CD4-positive, alpha-beta T cell treated with Interleukin-15 for 4 hours (primary cell): Measurements from ENCODE around the gene LAMTOR1.

Experiments
- DNase-seq: peaks from one replicate; pipeline ENCODE4 v3.0.0-alpha.2; 2020; ENCODE audit warnings: low spot score

Gene LAMTOR1

DNA sequence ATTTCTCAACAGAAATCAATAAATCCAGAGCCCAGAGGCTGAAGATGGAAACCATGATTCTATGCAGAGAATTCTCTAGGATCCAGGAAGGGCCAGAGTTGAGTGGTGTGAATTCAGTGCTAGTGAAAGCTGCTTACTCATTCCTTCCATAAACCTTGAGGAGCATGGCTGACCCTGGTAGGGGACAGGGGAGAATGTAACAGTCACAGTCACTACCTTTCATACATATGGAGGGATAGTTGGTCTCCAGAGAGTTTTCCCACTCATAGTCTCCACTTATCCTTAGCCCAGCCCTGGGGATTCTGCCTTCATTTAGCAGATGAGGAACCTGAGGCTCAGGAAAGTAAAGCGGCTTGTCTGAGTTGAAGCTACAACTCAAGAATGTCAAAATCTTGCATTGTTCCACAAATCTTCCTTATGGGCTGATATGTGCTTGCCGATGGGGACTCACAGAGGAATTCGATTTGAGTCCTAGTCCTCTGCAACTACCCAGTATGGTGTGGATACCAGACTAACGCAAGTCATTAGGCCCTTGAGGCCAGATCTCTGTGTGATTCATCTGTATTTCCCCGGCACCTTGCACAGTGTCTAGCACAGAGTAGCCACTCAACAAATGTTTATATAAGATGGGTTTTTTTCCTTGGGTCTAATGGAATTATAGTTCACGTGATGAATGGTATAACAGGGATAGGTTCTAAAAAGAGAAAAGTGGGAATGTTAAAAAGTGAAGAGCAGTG lies 13.1 kb upstream of the LAMTOR1 start:
- DNase-seq: no peak

DNA sequence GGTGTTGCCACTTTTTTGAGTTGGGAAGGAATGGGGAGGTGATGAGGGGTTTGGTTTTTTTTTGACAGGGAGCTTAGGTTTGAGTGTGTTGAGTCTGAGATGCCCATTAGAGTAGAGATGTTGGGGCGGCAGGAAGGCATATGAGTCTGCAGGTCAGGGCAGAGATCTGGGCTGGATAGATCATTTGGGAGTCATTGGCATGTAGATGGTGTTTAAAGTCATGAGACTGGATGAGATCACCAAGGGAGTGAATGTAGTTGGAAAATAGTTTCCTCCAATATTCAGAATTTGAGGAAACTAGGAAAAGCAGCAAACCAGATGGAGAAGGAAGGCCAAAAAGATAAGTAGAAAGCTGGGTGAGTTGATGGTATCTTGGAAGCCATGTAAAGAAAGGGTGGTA lies 11.5 kb upstream of the LAMTOR1 start:
- DNase-seq: no peak

DNA sequence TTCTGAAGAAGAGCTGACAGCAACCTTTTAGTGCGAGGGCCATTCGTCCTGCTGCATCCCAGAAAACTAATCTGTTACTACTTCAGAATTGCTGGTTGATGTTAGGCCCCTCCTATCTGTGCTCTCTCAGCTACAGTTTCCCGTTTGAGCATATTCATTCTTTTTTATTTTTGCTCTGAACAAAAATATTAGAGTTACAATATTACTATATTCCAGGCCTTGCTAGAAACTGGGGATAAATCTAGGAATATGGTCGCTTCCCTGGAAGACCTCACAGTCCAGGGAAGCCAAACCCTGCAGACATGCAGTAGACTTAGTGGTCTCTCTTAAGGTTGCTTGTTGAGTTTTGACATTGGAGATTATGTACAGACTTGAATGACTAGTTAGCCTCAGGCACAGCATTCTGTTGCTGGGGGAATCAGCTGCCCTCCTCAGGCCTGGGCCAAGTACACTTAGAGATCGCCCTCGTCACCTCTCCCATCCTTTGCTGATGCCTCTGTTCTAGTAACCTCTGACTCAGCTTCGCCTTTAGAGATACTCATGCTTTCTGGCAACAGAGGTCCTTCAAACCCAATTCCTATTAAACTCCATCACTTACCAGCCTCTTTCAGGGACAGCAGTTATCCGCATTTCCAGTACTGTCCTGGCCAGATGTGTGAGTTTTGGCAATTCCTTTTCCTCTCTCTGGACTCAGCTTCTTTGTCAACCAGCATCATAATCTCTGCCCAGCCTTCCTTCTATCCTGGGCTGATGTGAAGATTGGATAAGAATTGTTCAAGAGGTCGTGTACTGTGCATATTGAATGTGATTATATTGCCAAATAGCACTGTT lies 10.1 kb upstream of the LAMTOR1 start:
- no peak for DNase-seq

DNA sequence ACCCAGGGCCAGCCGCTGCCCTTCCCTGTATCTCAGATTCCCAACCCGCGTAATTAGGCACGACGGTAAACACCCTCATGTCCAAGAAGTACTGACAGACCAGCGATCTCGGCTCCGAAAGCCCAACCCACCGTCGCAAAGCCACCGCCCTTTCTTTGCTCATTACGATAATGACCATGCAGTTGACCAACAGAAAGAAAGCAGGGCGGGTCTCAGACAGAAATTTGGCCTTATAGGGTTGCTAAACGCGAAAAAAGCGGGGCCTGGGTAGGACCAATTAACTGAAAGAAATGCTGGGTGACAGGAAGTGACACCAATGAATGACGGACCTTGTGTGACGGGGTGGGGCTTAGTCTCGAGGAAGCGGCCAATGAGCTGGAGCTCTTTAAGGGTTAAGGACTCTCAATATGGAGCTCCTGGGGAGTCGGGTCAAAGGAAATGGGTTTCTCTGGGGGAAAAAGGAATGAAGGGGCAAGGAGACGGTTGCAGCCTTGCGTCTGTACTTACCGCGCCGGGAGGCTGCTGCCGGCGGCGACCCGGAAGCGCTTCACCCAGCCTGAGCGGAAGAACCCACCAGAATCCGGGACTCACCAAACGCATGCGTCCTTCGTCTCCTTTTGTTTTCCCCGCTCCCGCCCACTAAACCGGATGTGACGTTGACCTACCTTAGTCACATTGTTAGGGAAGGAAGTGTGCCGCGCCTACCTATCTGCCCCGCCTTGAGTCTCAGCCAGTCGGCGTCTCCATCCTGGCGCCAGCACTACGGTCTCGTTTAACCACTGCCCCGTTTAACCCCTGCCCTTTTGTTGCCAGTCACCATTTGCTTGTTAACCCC lies 9.3 kb upstream of the LAMTOR1 start, which contains the start of gene ANAPC15:
TSS of gene ANAPC15 (minus strand) at position 553 of the 835 bp plus-strand sequence. CDS start 1,419 bp downstream, outside the sequence.
- peak; percentile 99 for DNase-seq

GRCh38 chr11:72111300-72112142 lies 8.4 kb upstream of the LAMTOR1 start:
- no peak for DNase-seq

DNA sequence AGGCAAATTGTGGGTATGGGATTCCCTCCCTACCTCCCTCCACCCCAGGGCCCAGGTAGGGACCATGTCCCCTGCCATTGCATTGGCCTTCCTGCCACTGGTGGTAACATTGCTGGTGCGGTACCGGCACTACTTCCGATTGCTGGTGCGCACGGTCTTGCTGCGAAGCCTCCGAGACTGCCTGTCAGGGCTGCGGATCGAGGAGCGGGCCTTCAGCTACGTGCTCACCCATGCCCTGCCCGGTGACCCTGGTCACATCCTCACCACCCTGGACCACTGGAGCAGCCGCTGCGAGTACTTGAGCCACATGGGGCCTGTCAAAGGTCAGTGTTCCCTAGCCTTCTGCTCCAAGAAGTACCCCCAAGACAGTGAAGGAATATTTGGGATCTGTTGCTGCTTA lies 2.8 kb upstream of the LAMTOR1 start, which contains the start of gene TOMT:
TSS of gene TOMT (plus strand) at position 37 of the 400 bp plus-strand sequence. CDS start at position 65, 28 bp downstream.
- DNase-seq: no peak

DNA sequence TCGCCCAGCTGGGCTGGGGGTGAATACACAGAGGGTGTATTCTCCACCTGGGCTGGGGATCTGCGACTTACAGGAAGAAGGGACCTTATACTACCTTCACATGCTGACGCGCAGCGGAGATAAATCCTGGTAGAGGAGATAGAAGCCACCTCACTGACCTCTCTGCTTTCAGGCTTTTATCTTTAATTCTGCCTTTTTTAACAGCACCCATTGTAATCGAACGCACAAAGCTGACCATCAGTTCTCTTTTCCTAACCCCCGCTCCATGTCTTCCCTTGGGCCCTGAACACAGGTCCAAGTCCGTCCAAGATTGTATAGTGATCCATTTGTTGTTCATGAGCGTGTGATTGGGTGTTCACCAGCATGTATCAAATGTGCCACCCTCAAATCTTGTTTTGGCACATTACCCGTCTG lies 664 bp upstream of the LAMTOR1 start:
- no peak for DNase-seq

- DNase-seq: no peak
These were observed 509 bp downstream of the LAMTOR1 start for GRCh38 chr11:72102631-72102945.

DNA sequence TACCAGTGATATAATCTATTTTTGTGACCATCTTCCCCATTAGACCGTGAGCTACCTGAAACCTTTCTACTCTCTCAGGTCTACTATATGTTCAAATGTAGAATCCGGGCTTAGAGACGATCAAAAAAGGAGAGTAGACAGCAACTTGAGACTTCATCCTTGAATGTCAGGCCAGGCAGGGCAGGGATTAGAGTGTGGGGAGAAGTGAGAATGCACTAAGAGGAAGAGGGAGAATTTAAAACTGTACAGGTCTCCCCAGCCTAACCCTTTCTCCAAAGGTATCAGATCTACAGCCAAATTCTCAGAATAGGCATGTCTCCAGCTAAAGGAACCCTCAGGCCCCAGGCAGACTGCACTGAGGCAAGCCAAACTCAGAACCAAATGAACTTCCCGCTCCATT lies 935 bp downstream of the LAMTOR1 start:
- no peak for DNase-seq

- no peak for DNase-seq
These were observed 2.6 kb downstream of the LAMTOR1 start for GRCh38 chr11:72100462-72100861.

- no peak for DNase-seq
These were observed 3.1 kb downstream of the LAMTOR1 start for GRCh38 chr11:72100009-72100408.

- no peak for DNase-seq
These were observed 4.4 kb downstream of the LAMTOR1 start for GRCh38 chr11:72098741-72099140.

DNA sequence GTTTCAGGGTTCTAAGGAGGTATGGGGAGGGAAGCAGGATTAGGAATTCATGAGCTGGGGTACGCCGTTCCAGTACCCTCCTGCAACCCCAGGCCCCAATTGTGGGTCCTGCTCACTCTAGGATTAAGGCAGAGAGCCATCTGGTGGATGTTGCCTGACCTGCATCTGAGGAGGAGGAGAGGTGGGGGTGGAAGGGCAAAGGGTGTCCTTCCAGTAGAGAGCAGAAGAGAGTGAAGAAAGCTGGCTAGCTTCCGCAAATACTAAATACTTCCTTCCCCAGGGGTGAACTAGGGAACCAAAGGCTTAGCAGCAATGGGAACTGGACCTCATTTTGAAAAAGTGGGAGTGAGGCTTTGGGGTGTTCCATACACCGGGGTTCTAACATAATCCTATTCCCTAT lies 11.8 kb downstream of the LAMTOR1 start:
- peak; percentile 72 for DNase-seq

- no peak for DNase-seq
These were observed 14.9 kb downstream of the LAMTOR1 start for GRCh38 chr11:72088076-72088808.

DNA sequence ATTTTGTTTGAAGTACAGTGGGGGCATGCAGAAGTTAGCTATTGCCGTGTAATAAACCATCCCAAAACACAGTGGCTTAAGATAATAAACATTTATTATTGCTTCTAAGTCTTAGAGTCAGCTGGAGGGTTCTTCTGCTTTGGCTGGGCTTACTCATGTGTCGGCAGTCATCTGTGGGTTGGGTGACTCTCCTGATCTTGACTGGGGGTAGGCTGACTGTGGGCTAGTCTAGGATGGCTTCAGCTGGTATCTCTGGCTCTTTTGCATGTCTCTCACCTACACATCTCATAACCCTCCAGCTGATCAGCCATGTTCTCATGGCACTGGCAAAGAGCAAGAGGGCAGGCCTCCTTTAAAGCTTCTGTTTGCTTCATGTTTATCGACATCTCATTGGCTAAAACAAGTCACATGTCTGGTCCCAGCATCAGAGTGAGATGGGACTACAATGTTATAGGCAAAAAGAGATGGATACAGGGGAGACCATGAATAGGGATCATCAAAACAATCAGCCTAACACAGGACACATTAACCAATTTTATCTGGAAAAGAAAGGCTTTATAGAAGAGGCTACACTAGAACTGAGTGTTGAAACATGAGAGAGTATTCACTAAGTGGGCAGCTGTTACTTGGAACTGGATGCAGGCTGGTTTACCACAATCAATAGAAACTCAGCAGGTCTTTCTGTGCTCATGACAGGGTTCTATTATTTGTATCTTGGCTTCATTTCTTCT lies 17.3 kb downstream of the LAMTOR1 start:
- no peak for DNase-seq

DNA sequence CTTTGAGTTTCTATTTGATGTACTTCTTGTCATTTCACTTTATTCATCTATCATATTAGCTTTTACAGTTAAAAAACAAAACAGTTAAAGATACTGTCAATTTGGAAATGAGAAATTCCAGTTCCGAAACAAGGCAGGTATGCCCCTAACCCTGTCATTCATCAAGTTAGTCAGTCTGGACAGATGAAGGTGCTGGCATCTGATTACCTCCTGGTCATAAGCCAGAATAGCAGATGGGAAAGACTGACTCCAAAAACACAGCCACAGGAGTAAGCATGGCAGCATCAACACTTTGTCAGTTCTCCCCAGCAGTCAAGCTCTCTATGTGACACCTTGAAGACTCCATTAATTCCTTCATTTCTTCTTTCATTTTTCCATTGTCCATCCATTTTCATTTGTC lies 18.1 kb downstream of the LAMTOR1 start:
- no peak for DNase-seq

DNA sequence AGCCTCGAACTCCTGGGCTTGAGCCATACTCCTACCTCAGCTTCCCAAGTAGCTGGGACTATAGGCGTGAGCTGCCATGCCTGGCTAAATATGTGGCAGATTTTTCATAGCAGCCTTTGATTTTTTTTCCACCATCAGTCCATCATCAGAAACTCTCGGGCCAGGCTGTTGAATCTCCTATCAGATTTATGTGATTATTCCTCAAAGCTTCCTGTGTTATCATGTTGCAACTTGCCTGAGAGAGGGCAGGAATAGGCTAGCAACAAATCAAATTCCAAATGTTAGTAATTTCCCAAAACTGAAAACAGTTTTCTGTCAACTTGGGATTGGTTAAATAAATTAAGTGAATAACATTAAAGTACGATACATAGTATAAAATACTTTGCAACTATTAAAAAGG lies 19.0 kb downstream of the LAMTOR1 start:
- DNase-seq: no peak

DNA sequence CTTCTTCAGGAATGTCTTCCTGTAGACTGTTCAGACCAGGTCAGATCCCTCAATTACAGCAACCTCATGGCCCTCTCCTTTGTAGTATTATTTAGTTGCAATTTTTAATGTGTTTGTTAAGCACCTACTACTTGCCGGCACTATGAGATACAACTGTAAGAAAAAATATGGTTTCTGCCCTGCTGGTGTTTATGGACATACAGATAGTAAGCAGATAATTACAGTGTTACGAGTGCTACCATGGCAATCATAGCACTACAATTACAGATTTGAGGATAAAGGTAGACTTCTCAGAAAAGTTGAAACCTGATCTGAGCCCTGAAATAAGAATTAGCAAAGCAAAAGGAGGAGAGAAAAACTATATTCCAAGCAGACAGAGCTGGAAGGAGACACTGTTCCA lies 19.7 kb downstream of the LAMTOR1 start:
- DNase-seq: no peak

GRCh38 chr11:72081821-72082453 lies 21.2 kb downstream of the LAMTOR1 start:
- no peak for DNase-seq
